GM21526 (cell line): ENCODE data around the gene COL4A6.

Source experiments
- ATAC-seq: cut with Tn5 transposase; IDR thresholded peaks from one replicate; pipeline ENCODE4 v1.9.1; 2021; ENCODE audit warnings: moderate library complexity; ENCODE audit not compliant: unreplicated experiment, low FRiP score

The COL4A6 gene

DNA sequence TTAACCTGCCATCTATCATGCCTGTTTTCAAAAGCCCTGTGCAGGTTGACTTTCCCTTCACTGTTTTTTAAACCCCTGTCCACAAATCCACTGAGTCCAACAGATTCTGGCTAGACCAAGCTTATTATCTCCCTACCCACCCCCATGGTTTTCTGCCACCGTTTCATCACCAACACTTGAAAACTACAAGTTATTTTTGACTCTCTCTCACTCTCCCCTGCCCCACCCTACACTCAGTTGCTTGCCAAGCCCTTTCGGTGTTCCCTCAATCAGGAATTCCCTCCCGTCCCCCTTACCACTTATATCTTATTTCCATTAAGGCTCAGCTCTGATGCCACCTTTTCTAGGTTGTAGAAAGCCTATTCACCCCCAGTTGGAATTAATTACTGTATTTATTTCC, 316.9 kb downstream of the COL4A6 start:
- ATAC-seq = no peak

- ATAC-seq = no peak
Observed at GRCh38 chrX:108117988-108118387, 320.2 kb downstream of the COL4A6 start.

DNA sequence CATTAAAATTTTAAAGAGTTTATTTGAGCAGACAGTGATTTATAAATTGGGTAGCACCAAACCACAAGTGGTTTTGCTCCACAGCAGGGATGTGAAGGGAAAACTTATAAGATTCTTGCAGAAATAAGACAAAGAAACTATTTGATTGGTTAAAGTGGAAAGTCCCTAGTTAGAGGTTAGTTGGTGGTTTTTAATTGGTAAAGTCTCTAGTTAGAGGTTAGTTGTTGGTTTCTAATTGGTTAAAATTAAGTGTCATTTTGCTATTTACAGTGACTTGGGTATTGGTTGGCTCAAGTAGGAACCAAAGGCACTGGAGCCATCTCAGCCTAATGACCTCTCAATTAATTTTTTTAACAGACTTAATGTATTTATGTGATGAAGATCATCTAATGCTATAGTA, 323.7 kb downstream of the COL4A6 start:
- no peak for ATAC-seq
